ENCODE data around the gene TMPRSS11E.

- TF ChIP-seq CTCF (IDR thresholded peaks at IDR 0.05) (no peak), POLR2AphosphoS5 (IDR thresholded peaks at IDR 0.05; ENCODE audit: low read depth, low read length) (no peak), TCF7L2 (IDR thresholded peaks at IDR 0.05; ENCODE audit: low read depth, low read length) (no peak), SIN3A (IDR thresholded peaks at IDR 0.05; ENCODE audit: borderline replicate concordance, insufficient read depth, low read depth, low read length) (no peak), REST (IDR thresholded peaks at IDR 0.05; ENCODE audit: insufficient read depth in 1 of 2, low read depth in 2 of 2, low read length in 1 of 2) (no peak)
Measured at GRCh38 chr4:68489338-68489737, 42.1 kb downstream of the TMPRSS11E start.
